Measurements from ENCODE around the gene RAB29.

- TF ChIP-seq CTCF (IDR thresholded peaks at IDR 0.05) (no peak), POLR2AphosphoS5 (IDR thresholded peaks at IDR 0.05; ENCODE audit: low read depth, low read length) (no peak), REST (IDR thresholded peaks at IDR 0.05; ENCODE audit: insufficient read depth in 1 of 2, low read depth in 2 of 2, low read length in 1 of 2) (no peak), SIN3A (IDR thresholded peaks at IDR 0.05; ENCODE audit: borderline replicate concordance, insufficient read depth, low read depth, low read length) (no peak)
Observed at GRCh38 chr1:205800981-205801703, 25.9 kb upstream of the RAB29 start.
